GM10266 (cell line): ENCODE results near the gene ERCC6.
A peak's percentile ranks its signal among the peaks of the same experiment; 100 is the strongest.

Experiments
- DNase-seq: peaks from one replicate; pipeline ENCODE4 v3.0.0; 2012; ENCODE audit errors: extremely low spot score
- CTCF ChIP-seq: IDR thresholded peaks from 2 replicates; pipeline ENCODE4 v1.5.1; 2012; ENCODE audit warnings: mild to moderate bottlenecking, low read depth; ENCODE audit not compliant: control insufficient read depth, insufficient read depth; ENCODE audit errors: missing control alignments

The ERCC6 gene

GRCh38 chr10:49512121-49512809, 26.7 kb downstream of the ERCC6 start:
- no peak for DNase-seq
- TF ChIP-seq CTCF: peak; percentile 59

GRCh38 chr10:49509771-49510303, 29.1 kb downstream of the ERCC6 start:
- DNase-seq: no peak
- no peak for TF ChIP-seq CTCF

GRCh38 chr10:49508654-49509053, 30.3 kb downstream of the ERCC6 start:
- no peak for TF ChIP-seq CTCF

GRCh38 chr10:49508249-49508648, 30.7 kb downstream of the ERCC6 start:
- no peak for DNase-seq
- no peak for TF ChIP-seq CTCF

More at GRCh38 chr10:49508654-49509053, 30.3 kb downstream of the ERCC6 start:
- no peak for DNase-seq

GRCh38 chr10:49505589-49505988, 33.3 kb downstream of the ERCC6 start:
- no peak for TF ChIP-seq CTCF
- no peak for DNase-seq

GRCh38 chr10:49505076-49505475, 33.8 kb downstream of the ERCC6 start:
- TF ChIP-seq CTCF: no peak
- DNase-seq: no peak

- no peak for TF ChIP-seq CTCF
These were observed 34.4 kb downstream of the ERCC6 start for GRCh38 chr10:49504528-49504927.

More at GRCh38 chr10:49504528-49504927, 34.4 kb downstream of the ERCC6 start:
- no peak for DNase-seq
